Dedifferentiated amniotic fluid mesenchymal stem cell (primary cell): ENCODE measurements around the gene NUTF2.

Source experiments
- DNase-seq: peaks from one replicate; pipeline ENCODE4 v3.0.0-alpha.2; 2016; ENCODE audit errors: extremely low spot score

The NUTF2 gene

GRCh38 chr16:67837811-67838210 lies 8.9 kb upstream of the NUTF2 start:
- no peak for DNase-seq

- no peak for DNase-seq
These were observed 5.4 kb upstream of the NUTF2 start for GRCh38 chr16:67841198-67841815.

GRCh38 chr16:67841816-67842508 lies 4.8 kb upstream of the NUTF2 start, which contains the start of gene THAP11:
THAP11 (plus strand) TSS chr16:67842320; CDS start chr16:67842555, 235 bp downstream.
- peak; percentile 97 for DNase-seq

GRCh38 chr16:67842509-67843342 lies 4.0 kb upstream of the NUTF2 start:
- DNase-seq, result no peak

- no peak for DNase-seq
These were observed 3.4 kb upstream of the NUTF2 start for GRCh38 chr16:67843343-67843765.

- no peak for DNase-seq
These were observed 2.2 kb upstream of the NUTF2 start for GRCh38 chr16:67844497-67844896.

GRCh38 chr16:67845291-67846062 lies 1.3 kb upstream of the NUTF2 start:
- no peak for DNase-seq

GRCh38 chr16:67846063-67846319 lies 742 bp upstream of the NUTF2 start:
- DNase-seq, result no peak

- DNase-seq, result peak; percentile 40
These were observed 530 bp downstream of the NUTF2 start, which contains the start of gene CENPT for GRCh38 chr16:67847064-67847861. CENPT (minus strand) TSS chr16:67847693; CDS start chr16:67833859, 13,834 bp downstream.

GRCh38 chr16:67848118-67848517 lies 1.4 kb downstream of the NUTF2 start:
- no peak for DNase-seq

- DNase-seq, result no peak
These were observed 6.9 kb downstream of the NUTF2 start for GRCh38 chr16:67853670-67854069.

GRCh38 chr16:67855789-67856188 lies 9.1 kb downstream of the NUTF2 start:
- no peak for DNase-seq

- DNase-seq, result no peak
These were observed 10.3 kb downstream of the NUTF2 start for GRCh38 chr16:67856927-67857546.

GRCh38 chr16:67857547-67858233 lies 11.0 kb downstream of the NUTF2 start:
- DNase-seq, result peak; percentile 91

GRCh38 chr16:67858500-67858899 lies 11.8 kb downstream of the NUTF2 start:
- no peak for DNase-seq

GRCh38 chr16:67860589-67861398 lies 14.1 kb downstream of the NUTF2 start:
- peak; percentile 18 for DNase-seq

- no peak for DNase-seq
These were observed 15.1 kb downstream of the NUTF2 start for GRCh38 chr16:67861877-67862276.

GRCh38 chr16:67862623-67863583 lies 16.2 kb downstream of the NUTF2 start:
- no peak for DNase-seq
